Measurements from ENCODE around the gene PTHLH. TPM values are rescaled to one million over a fixed set of nuclear protein-coding genes. Genes with fewer than 3 reads are reported as not detected.

The PTHLH gene
- total RNA-seq, 1 donor from 2014 or later: 82.1 TPM

DNA sequence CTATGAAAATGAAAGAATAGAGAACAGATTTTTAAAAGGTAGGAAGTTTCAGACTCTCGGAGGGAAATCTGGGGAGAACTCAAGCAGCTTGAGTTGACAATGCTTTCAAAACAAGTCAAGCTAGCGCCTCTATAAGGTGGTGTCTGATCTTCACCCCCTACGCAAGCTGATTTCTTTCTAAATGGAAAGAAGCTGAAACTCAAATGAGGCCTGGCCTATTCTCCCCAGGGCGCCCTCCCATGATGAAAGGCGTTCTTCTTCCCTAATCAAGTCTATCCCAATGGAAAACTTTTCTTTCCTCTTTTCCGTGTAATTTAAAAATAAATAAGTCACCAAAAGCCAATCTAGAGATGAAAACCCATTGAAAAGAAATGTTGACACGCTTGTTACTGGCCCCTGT, 20.6 kb downstream of the PTHLH start:
- no peak for FAIRE-seq
- H3K27me3 ChIP-seq (ENCODE audit: control insufficient read depth, insufficient read depth, low read length): no peaks in the 10 kb centered on the region

GRCh38 chr12:27946421-27946820, 26.1 kb downstream of the PTHLH start:
- H3K4me3 ChIP-seq (ENCODE audit: low read depth, low read length): no peak overlapping the region
- FAIRE-seq: no peak
- no peaks in the 10 kb centered on the region for H3K27me3 ChIP-seq (ENCODE audit: control insufficient read depth, insufficient read depth, low read length)
- H3K36me3 ChIP-seq (ENCODE audit: control insufficient read depth, insufficient read depth, low read length): no peaks in the 10 kb centered on the region
- DNase-seq (ENCODE audit: low read depth): no peak
- TF ChIP-seq, protein P1, sequence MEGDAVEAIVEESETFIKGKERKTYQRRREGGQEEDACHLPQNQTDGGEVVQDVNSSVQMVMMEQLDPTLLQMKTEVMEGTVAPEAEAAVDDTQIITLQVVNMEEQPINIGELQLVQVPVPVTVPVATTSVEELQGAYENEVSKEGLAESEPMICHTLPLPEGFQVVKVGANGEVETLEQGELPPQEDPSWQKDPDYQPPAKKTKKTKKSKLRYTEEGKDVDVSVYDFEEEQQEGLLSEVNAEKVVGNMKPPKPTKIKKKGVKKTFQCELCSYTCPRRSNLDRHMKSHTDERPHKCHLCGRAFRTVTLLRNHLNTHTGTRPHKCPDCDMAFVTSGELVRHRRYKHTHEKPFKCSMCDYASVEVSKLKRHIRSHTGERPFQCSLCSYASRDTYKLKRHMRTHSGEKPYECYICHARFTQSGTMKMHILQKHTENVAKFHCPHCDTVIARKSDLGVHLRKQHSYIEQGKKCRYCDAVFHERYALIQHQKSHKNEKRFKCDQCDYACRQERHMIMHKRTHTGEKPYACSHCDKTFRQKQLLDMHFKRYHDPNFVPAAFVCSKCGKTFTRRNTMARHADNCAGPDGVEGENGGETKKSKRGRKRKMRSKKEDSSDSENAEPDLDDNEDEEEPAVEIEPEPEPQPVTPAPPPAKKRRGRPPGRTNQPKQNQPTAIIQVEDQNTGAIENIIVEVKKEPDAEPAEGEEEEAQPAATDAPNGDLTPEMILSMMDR (IDR thresholded peaks at IDR 0.05; ENCODE audit: insufficient read depth, low read length, severe bottlenecking): no peak

More for the DNA sequence above, 20.6 kb downstream of the PTHLH start:
- TF ChIP-seq, protein P1 (IDR thresholded peaks at IDR 0.05; ENCODE audit: insufficient read depth, low read length, severe bottlenecking): no peak
- no peak for DNase-seq (ENCODE audit: low read depth)
- Histone ChIP-seq H3K36me3 (ENCODE audit: control insufficient read depth, insufficient read depth, low read length) (no peaks in the 10 kb centered on the region), H3K4me3 (ENCODE audit: low read depth, low read length) (no peak overlapping the region)

GRCh38 chr12:27940756-27941402, 31.7 kb downstream of the PTHLH start:
- Histone ChIP-seq H3K27me3 (ENCODE audit: control insufficient read depth, insufficient read depth, low read length) (no peaks in the 10 kb centered on the region), H3K36me3 (ENCODE audit: control insufficient read depth, insufficient read depth, low read length) (no peaks in the 10 kb centered on the region), H3K4me3 (ENCODE audit: low read depth, low read length) (no peak overlapping the region)
- no peak for FAIRE-seq
- TF ChIP-seq, protein P1 (IDR thresholded peaks at IDR 0.05; ENCODE audit: insufficient read depth, low read length, severe bottlenecking): peak; percentile 69
- DNase-seq (ENCODE audit: low read depth): peak; percentile 78

DNA sequence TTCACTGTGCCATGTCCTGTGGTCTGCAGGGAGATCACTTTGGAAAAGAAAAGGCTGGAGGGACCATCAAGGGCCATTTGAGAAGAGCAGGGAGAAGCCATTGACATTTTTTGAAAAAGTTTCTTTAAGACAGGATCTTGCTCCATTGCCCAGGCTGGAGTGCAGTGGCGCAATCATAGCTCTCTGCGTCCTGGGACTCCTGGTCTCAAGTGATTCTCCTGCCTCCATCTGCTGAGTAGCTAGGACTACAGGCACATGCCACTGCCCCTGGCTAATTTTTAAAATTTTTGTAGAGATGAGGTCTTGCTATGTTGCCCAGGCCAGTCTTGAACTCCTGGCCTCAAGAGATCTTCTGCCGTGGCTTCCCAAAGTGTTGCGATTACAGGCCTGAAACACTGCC, 32.3 kb downstream of the PTHLH start:
- FAIRE-seq (no peak), DNase-seq (ENCODE audit: low read depth) (no peak)
- Histone ChIP-seq H3K36me3 (ENCODE audit: control insufficient read depth, insufficient read depth, low read length) (no peaks in the 10 kb centered on the region), H3K27me3 (ENCODE audit: control insufficient read depth, insufficient read depth, low read length) (no peaks in the 10 kb centered on the region), H3K4me3 (ENCODE audit: low read depth, low read length) (no peak overlapping the region)
- TF ChIP-seq, protein P1 (IDR thresholded peaks at IDR 0.05; ENCODE audit: insufficient read depth, low read length, severe bottlenecking): no peak

GRCh38 chr12:27937768-27938167, 34.8 kb downstream of the PTHLH start:
- Histone ChIP-seq H3K27me3 (ENCODE audit: control insufficient read depth, insufficient read depth, low read length) (no peaks in the 10 kb centered on the region), H3K4me3 (ENCODE audit: low read depth, low read length) (no peak overlapping the region), H3K36me3 (ENCODE audit: control insufficient read depth, insufficient read depth, low read length) (no peaks in the 10 kb centered on the region)
- no peak for FAIRE-seq
- no peak for DNase-seq (ENCODE audit: low read depth)
- TF ChIP-seq, protein P1 (IDR thresholded peaks at IDR 0.05; ENCODE audit: insufficient read depth, low read length, severe bottlenecking): no peak

DNA sequence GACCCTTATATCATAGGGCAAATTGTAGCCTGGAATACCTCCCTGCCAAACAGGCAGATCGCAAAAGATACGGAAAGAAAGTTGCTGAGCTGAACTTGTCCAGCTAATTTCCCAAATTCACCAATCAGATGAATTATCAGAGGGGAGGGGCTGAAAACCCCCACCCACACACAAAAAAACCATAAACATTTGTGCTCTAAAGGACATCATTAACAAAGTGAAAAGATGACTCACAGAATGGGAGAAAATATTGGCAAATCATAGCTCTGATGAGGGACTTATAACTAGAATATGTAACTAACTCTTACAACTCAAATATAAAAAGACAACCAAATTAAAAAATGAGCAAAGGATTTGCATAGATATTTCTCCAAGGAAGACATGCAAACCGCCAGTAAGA, 36.3 kb downstream of the PTHLH start:
- Histone ChIP-seq H3K27me3 (ENCODE audit: control insufficient read depth, insufficient read depth, low read length) (no peaks in the 10 kb centered on the region), H3K36me3 (ENCODE audit: control insufficient read depth, insufficient read depth, low read length) (no peaks in the 10 kb centered on the region), H3K4me3 (ENCODE audit: low read depth, low read length) (no peak overlapping the region)
- no peak for FAIRE-seq
- TF ChIP-seq, protein P1 (IDR thresholded peaks at IDR 0.05; ENCODE audit: insufficient read depth, low read length, severe bottlenecking): no peak
- peak; percentile 27 for DNase-seq (ENCODE audit: low read depth)

Data from bronchial epithelial cell (primary cell).